PC-3 (cell line): ENCODE measurements around the gene SLC2A4RG.

Source experiments
- CTCF ChIP-seq: fragments of 300-600 bp; sonication (generic); conservative IDR thresholded peaks from 2 replicates; pipeline ENCODE4 v1.5.1; 2017; ENCODE audit warnings: antibody characterized with exemption, low read depth, mild to moderate bottlenecking, low read length
- EZH2phosphoT487 ChIP-seq: fragments of 300-600 bp; sonication (generic); IDR thresholded peaks from 2 replicates; pipeline ENCODE4 v1.6.1; 2018; ENCODE audit warnings: mild to moderate bottlenecking, antibody characterized with exemption, low read length, borderline replicate concordance

- TF ChIP-seq CTCF (no peak), EZH2phosphoT487 (no peak)
Measured at GRCh38 chr20:63702751-63703470, 36.7 kb upstream of the SLC2A4RG start.
